Activated T-helper 2 cell treated with anti-CD3 and anti-CD28 coated beads, Interferon-gamma antibody, Interleukin-2, Interleukin-4, amounts not matched to agents 10 μg/mL and 5 μg/mL and 100 μg/mL, durations not matched to agents 14 hours and 24 hours and 36 hours (primary cell): ENCODE measurements around the gene PITPNB. TPM values are rescaled to one million over a fixed set of nuclear protein-coding genes. Genes with fewer than 3 reads are reported as not detected.

Source experiments
- DNase-seq: peaks from one replicate; pipeline ENCODE4 v3.0.0; 2021; ENCODE audit warnings: low spot score
- H3K27ac Mint-ChIP-seq: one replicate; pipeline ENCODE4 v1.8.0; 2021; ENCODE audit warnings: mixed read lengths
- H3K27me3 Mint-ChIP-seq: one replicate; pipeline ENCODE4 v1.8.0; 2021; ENCODE audit warnings: low read depth, mixed read lengths
- H3K36me3 Mint-ChIP-seq: one replicate; pipeline ENCODE4 v1.8.0; 2021; ENCODE audit warnings: low read depth, mixed read lengths
- H3K4me1 Mint-ChIP-seq: one replicate; pipeline ENCODE4 v1.8.0; 2021; ENCODE audit warnings: low read depth, mixed read lengths
- H3K4me3 Mint-ChIP-seq: one replicate; pipeline ENCODE4 v1.8.0; 2021; ENCODE audit warnings: low read depth, mild to moderate bottlenecking, moderate library complexity, mixed read lengths
- H3K9me3 Mint-ChIP-seq: one replicate; pipeline ENCODE4 v1.8.0; 2021; ENCODE audit warnings: mixed read lengths
- intact Hi-C: fragments of 100-400 bp; cut with micrococcal nuclease; formaldehyde crosslinking; loops from one replicate; pipeline ENCODE4 v1.15.1; 2023
- total RNA-seq: library from RNA; stranded (reverse); gene quantifications from 2 replicates; pipeline ENCODE4 v1.2.3, GENCODE V29; 2022

Gene PITPNB
- total RNA-seq, 1 donor from 2014 or later = 138 TPM

DNA sequence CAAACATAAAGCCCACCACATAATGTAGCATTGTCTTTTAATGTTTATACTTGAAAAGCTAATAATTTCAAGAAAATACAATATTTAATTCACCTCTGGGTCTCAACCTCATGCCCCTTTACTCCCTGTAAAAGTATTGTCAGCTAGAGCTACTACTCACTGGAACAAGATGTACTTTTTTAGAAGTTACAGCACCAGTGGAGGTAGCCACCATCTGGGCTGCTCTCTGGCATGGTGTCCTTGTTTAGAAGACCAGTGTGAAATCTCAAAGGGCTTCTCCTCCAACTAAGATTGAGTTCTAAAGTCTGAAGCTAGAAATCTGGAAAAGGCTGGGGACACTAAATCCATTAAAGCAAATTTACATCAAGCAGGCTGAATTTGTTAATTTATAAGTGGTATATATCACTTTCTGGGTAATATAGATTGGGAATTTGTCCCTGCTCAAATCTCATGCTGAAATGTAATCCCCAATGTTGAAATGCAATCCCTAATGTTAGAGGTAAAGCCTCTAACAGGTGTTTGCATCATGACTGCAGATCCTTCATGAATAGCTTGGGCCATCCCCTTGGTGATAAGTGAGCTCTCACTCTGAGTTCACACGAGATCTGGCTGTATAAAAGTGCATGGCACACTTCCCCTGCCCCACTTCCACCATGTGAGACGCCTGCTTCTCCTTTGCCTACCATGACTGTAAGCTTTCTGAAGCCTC lies 47.6 kb downstream of the PITPNB start:
- Mint-ChIP-seq H3K4me3 (no peak overlapping the region), H3K36me3 (peaks cover 61% of the 10 kb centered on the region), H3K9me3 (no peaks in the 10 kb centered on the region), H3K4me1 (peaks cover 63% of the 10 kb centered on the region), H3K27ac (no peak overlapping the region), H3K27me3 (no peaks in the 10 kb centered on the region)
- DNase-seq = no peak
- intact Hi-C loops = no loop called here

DNA sequence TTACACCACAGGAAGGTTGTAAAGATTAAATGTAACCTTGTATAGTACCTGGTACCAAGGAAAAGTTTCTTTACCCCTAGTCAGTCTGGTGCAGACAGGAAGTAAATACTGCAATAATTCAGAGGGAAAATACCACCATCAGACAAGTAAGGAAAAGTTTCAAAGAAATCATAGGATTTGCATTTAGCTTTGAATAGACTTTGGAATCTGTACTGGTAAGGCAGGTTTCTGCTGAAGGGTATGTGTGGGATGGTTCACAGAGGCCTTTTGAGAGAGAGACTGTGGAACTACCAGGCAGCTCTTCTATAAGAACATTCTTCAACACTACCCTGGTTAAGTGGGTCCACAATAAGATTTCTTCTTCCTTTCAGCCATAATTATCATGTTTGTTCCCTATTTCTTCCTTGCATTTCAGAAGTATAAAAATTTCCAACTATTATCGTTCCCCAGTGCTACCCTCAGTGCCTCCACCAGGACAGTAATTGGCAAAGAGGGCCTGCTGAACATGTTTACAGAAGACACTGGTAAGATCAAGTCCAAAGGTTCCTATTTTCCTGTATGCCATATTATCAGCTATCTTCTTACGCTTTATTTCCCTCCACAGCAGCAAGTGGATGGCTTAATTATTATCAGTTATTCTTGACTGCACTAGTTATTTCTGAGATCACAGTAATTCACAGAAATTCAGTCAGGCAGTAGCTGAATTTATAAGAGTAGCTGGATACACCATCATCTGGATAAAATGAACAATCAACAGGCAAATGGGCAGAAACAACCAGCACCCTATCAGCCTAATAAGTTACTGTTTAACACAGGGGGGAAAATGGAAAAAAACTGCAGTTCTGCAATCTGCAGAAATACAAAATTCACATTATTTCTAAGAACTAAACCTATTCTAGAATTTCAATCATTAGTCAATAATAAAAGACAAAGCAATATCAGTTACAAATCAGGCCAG lies 48.5 kb downstream of the PITPNB start:
- H3K27me3 Mint-ChIP-seq = no peaks in the 10 kb centered on the region
- intact Hi-C loops = no loop called here
- no peak for DNase-seq
- no peaks in the 10 kb centered on the region for H3K9me3 Mint-ChIP-seq
- peaks cover 62% of the 10 kb centered on the region for H3K4me1 Mint-ChIP-seq
- H3K36me3 Mint-ChIP-seq = peaks cover 64% of the 10 kb centered on the region
- peak overlapping the region; percentile 47 for H3K27ac Mint-ChIP-seq
- H3K4me3 Mint-ChIP-seq = no peak overlapping the region

DNA sequence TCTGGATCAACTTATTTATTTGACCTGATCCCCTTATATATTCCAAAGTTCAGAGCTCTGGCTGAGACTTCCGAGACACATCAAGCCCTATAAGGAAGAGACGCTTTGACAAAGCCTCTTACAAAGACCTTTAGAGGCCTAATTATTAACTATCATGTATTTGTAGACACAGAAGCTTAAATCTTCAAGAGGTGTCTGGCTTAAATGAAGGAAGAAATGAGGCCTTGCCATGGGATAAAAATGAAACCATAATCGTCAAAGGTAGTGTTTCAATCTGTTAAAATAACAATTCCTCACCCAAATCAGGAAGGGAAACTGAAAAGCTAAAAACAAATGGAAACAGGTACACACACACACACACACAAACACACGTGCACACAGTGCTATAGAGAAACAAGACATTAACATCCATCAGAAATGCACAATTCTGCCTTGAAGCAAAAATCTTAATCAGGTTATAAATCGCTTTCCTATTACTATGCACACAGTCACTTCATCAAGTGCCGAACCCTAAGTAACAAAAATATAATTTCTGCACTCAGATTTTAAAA lies 50.2 kb downstream of the PITPNB start:
- Mint-ChIP-seq H3K4me1 (peaks cover 51% of the 10 kb centered on the region), H3K9me3 (no peaks in the 10 kb centered on the region), H3K36me3 (peaks cover 59% of the 10 kb centered on the region), H3K27me3 (no peaks in the 10 kb centered on the region), H3K27ac (peak overlapping the region; percentile 94), H3K4me3 (no peak overlapping the region)
- DNase-seq = no peak
- intact Hi-C loops = no loop called here

DNA sequence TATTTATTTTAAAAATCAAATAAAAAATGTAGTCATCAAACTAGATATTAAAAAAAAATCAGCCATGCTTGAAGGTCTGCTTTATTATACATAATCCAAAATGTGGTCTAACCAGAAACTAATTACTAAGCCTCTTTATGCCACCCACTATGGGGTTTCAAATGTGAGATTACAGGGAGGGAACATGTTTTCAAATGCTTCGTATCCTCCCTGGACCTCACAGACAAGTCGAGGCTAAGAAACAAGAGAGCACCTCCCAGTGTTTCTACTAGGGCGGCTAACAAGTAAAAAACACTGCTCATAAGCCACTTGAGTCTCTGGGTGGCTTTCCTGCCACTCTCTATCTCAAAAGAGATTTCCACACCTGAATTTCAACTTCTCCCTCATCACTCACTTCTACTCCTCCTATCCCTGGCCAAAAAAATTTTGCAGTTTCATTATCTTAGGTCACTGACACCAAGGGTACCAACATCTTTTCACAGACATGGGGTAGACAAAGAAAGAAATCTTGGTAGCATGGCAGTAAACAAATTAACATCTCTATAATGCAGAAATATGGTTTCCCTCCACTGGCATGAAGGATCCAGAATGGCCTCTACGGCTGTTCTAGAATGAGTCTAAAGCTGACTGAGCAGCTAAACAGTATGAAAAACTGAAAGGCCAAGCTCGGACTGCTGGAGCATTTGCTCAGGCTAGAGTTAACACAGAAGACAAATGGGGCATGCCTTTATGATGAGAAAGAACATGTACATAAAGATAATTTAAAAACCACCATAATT lies 50.9 kb downstream of the PITPNB start:
- H3K4me1 Mint-ChIP-seq = peaks cover 52% of the 10 kb centered on the region

DNA sequence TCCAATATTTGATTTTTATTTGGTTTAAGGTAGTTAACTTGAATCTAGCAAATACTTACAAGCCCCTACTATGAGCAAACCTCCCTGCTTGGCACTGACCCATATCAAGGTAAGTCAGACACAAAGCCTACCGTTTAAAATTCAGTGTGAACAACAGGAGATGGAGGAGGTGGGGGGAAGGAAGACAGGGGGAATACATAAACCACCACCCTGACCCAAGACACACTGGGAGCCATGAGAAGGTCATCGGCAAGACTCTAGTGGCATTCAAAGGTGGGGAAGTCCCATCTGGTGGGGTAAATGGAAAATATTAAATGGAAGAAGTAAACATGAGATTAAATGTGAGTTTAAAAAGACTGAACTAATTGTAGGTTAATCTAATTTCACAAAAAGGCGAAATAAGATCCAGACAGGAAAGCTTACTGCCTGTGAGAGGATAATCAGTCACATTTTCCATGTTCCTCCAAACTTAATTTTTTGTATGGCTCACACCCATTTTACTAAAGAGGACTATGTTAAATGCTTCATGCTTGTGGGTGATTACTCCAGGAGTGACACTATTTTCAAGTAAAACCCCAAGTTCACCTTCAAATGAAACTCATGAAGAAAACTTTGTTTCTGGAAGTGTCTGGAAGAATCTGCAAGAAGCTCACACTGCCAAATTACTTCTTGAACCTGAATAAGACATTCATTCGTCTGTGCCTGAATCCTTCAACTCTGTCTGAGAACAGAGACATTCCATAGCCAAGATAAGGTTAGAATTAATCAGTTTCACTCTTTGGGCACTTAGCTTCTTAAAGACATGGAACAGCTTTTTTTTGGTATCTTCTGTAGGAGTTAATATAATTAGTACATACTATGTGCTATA lies 51.7 kb downstream of the PITPNB start:
- peak overlapping the region; percentile 87 for H3K27ac Mint-ChIP-seq
- peaks cover 55% of the 10 kb centered on the region for H3K4me1 Mint-ChIP-seq
- H3K36me3 Mint-ChIP-seq = peaks cover 59% of the 10 kb centered on the region
- intact Hi-C loops = no loop called here
- H3K4me3 Mint-ChIP-seq = peak overlapping the region; percentile 10
- H3K27me3 Mint-ChIP-seq = no peaks in the 10 kb centered on the region
- no peaks in the 10 kb centered on the region for H3K9me3 Mint-ChIP-seq
- no peak for DNase-seq

More for the DNA sequence above, 50.9 kb downstream of the PITPNB start:
- no peaks in the 10 kb centered on the region for H3K9me3 Mint-ChIP-seq
- H3K27me3 Mint-ChIP-seq = no peaks in the 10 kb centered on the region
- no peak for DNase-seq
- H3K27ac Mint-ChIP-seq = peak overlapping the region; percentile 94
- peaks cover 56% of the 10 kb centered on the region for H3K36me3 Mint-ChIP-seq
- intact Hi-C loops = no loop called here
- H3K4me3 Mint-ChIP-seq = no peak overlapping the region

DNA sequence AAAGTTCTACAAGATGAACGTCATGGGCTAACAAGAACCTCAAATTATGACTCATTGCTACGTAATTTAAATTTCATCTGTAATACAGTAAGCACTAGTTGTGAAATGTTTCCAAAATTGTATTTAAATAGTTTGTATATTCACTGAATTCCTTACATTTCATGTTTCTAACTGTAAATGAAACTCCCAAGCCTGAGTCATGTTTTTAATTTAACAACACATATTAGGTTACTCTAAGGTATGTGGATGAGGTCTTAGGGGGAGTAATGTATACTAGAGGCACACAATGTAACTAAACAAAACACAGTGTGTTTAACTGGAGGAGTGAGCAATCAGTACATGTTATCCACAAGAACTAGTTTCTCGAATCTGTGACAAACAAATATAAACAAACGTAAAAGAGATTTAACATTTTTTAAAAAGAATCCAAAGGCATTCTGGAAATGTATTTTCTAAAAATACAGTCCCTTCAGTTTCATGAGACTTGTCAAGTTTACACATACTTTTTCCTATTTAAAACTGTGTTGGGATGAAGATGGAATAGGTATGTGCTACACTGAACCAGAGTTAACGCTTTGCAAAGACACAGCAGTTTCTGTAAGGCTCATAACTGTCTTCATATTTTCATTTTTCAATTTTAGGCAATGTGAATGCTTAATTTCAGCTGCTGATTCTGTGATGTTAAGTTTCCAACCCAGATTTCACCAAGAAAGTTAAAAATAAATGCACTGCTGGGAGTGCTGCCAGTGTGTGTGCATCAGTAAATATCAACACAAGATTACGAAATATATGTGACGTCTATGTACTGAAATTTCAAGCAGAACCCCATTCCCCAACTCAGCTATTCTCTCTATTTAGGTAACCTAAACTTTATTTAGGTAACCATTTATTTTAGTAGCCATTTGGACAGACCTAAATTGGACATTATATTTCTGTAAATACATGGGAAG lies 52.6 kb downstream of the PITPNB start:
- intact Hi-C loops = no loop called here
- Mint-ChIP-seq H3K9me3 (no peaks in the 10 kb centered on the region), H3K4me3 (no peak overlapping the region), H3K4me1 (peaks cover 61% of the 10 kb centered on the region), H3K36me3 (peaks cover 62% of the 10 kb centered on the region), H3K27me3 (no peaks in the 10 kb centered on the region), H3K27ac (peak overlapping the region; percentile 87)
- no peak for DNase-seq

DNA sequence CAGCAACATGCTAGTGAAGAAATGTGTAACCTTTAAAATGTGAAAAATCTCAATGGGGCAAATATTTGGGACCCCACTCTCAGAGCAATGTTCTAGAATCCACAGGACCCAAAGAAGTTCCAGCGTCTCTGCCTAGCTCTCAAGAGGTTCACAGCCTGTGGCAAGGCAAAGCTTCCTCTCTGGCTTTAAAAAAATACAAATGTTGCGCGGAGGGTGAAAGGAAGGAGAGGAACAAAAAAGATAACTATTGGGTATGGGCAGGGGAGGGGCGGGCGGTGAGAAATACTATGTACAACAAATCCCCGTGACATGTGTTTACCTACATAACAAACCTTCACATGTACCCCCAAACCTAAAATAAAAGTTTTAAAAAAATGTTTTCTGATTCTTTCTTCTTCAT lies 53.6 kb downstream of the PITPNB start:
- Mint-ChIP-seq H3K27ac (peak overlapping the region; percentile 70), H3K4me1 (peaks cover 56% of the 10 kb centered on the region), H3K36me3 (peaks cover 57% of the 10 kb centered on the region), H3K4me3 (no peak overlapping the region), H3K27me3 (no peaks in the 10 kb centered on the region), H3K9me3 (no peaks in the 10 kb centered on the region)
- no peak for DNase-seq
- intact Hi-C loops = no loop called here

DNA sequence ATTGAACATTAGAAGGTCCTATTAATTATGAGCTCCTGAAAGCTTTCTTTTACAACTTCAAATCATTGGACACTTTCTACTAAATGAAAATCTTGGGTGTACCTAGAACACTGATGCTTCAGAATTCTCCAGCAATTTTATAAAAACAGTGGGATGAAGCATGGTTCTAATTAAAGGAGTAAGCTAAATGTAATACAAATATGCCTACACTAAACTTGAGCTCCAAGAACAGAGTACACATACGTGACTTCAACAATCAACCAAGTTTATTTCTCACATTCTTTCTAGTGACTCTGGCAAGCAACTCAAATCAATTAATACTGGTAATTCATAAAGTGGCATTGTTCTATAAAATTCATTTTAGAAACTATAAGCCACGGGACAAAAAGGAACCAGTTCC lies 55.5 kb downstream of the PITPNB start:
- H3K27ac Mint-ChIP-seq = no peak overlapping the region

DNA sequence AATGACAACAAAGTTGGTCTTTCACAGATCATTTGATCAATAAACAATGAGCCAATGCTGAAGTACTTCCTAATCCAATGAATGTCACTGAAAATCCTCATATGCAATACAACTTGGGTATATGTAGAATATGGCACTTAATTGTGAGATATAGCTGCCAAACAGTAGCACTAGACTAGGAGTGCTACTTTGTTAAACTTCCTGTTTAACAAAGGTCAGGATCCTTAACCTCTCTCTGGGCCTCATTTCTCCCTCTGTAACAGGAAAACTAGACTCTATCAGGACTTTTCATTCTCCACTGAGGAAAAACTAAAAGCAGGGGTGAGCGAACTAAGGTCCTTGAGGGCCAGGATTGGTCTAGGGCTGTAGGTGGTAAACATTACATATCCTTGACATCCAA lies 56.1 kb downstream of the PITPNB start:
- Mint-ChIP-seq H3K36me3 (peaks cover 58% of the 10 kb centered on the region), H3K27me3 (no peaks in the 10 kb centered on the region), H3K9me3 (no peaks in the 10 kb centered on the region), H3K4me3 (no peak overlapping the region), H3K27ac (no peak overlapping the region), H3K4me1 (peaks cover 35% of the 10 kb centered on the region)
- intact Hi-C loops = no loop called here
- no peak for DNase-seq

More for the DNA sequence above, 55.5 kb downstream of the PITPNB start:
- intact Hi-C loops = no loop called here
- peaks cover 58% of the 10 kb centered on the region for H3K36me3 Mint-ChIP-seq
- H3K4me1 Mint-ChIP-seq = peaks cover 40% of the 10 kb centered on the region
- no peaks in the 10 kb centered on the region for H3K9me3 Mint-ChIP-seq
- no peak overlapping the region for H3K4me3 Mint-ChIP-seq
- H3K27me3 Mint-ChIP-seq = no peaks in the 10 kb centered on the region
- no peak for DNase-seq

DNA sequence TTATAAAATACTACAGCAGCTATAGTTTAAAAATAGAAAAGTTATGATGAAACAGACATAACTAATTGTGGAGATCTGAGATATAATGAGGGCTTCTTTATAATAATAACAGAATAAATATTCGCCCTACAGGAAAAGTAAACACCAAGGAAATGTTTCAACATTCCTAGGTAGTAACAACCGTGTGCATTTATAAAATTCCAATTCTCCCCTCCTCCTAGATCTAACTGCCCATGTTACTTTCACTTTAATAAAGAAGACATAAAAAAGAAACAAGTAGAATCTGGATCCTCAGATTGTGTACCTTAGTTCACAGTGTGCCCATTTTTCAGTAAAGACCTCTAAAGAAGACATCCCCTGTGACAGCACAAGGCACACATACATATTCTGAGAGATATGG lies 59.7 kb downstream of the PITPNB start:
- DNase-seq = no peak
- Mint-ChIP-seq H3K9me3 (no peaks in the 10 kb centered on the region), H3K36me3 (peaks cover 65% of the 10 kb centered on the region), H3K4me3 (no peak overlapping the region), H3K4me1 (peaks cover 11% of the 10 kb centered on the region), H3K27ac (no peak overlapping the region), H3K27me3 (no peaks in the 10 kb centered on the region)
- intact Hi-C loops = no loop called here

DNA sequence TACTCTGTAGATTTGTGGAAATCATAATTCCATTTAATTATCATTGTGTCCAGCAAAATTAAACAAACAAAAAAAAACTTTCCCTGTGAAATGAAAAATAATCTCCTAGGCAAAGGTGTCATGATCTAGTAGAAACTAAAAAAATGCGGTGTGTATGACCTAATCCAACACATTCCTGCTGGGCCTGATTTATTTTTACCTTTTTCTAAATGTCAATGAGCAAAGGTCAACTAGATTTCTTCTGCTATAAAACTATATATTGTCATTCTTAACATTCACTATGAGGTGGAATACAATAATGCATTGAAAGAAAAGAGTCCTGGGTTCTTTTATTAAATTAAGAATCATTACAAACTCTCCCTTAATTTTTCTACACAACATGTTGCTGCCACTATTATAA lies 60.4 kb downstream of the PITPNB start:
- Mint-ChIP-seq H3K27me3 (no peaks in the 10 kb centered on the region), H3K4me1 (peaks cover 11% of the 10 kb centered on the region), H3K4me3 (no peak overlapping the region), H3K9me3 (no peaks in the 10 kb centered on the region), H3K36me3 (peaks cover 72% of the 10 kb centered on the region), H3K27ac (no peak overlapping the region)
- intact Hi-C loops = no loop called here
- DNase-seq = no peak
